OCI-LY7 (cell line): Measurements from ENCODE around the gene TAAR1. TPM values are rescaled to one million over a fixed set of nuclear protein-coding genes. Genes with fewer than 3 reads are reported as not detected.

Experiments
- BruUV-seq: library from RNA; stranded (reverse); fragments of 400-500 nt; replicated peaks from 2 replicates; lab custom pipeline; 2021; lab: Mats Ljungman, UMichigan
- CTCF ChIA-PET: fragments of 300-600 bp; sonication (Branson Sonifier 250); formaldehyde crosslinking; loops from one replicate; lab custom pipeline; 2022; ENCODE audit warnings: antibody characterized with exemption; ENCODE audit not compliant: unreplicated experiment; lab: Charles Lee
- POLR2A ChIA-PET: fragments of 300-600 bp; sonication (Branson Sonifier 250); formaldehyde crosslinking; loops from one replicate; lab custom pipeline; 2022; ENCODE audit warnings: antibody characterized with exemption; lab: Charles Lee
- DNase-seq: peaks from one replicate; pipeline ENCODE4 v3.0.0-alpha.2; 2015; ENCODE audit warnings: low spot score
- H2AFZ ChIP-seq: fragments of 200-600 bp; sonication (generic), shearing (Covaris generic); 2 replicates; pipeline ENCODE4 v1.6.1; 2014; ENCODE audit warnings: mild to moderate bottlenecking, antibody characterized with exemption, low read length, moderate library complexity
- H3K27ac ChIP-seq: fragments of 200-600 bp; sonication (generic); 2 replicates; pipeline ENCODE4 v1.5.1; 2014; ENCODE audit warnings: mixed run types, low read depth, mild to moderate bottlenecking, moderate library complexity, low read length, inconsistent platforms; ENCODE audit not compliant: poor library complexity, severe bottlenecking
- H3K36me3 ChIP-seq: fragments of 200-600 bp; sonication (generic); 2 replicates; pipeline ENCODE4 v1.6.1; 2014; ENCODE audit warnings: mild to moderate bottlenecking, antibody characterized with exemption, low read length, moderate library complexity, mixed read lengths; ENCODE audit not compliant: insufficient read depth
- H3K4me1 ChIP-seq: fragments of 200-600 bp; sonication (generic); 2 replicates; pipeline ENCODE4 v1.5.1; 2014; ENCODE audit warnings: mild to moderate bottlenecking, low read length; ENCODE audit not compliant: insufficient read depth, poor library complexity, severe bottlenecking
- H3K4me2 ChIP-seq: fragments of 200-600 bp; sonication (generic); 2 replicates; pipeline ENCODE4 v1.6.1; 2014; ENCODE audit warnings: mild to moderate bottlenecking, low read length
- H3K4me3 ChIP-seq: fragments of 200-600 bp; sonication (generic); 2 replicates; pipeline ENCODE4 v1.5.1; 2014; ENCODE audit warnings: mild to moderate bottlenecking, low read depth, low read length; ENCODE audit not compliant: poor library complexity, severe bottlenecking
- H3K79me2 ChIP-seq: fragments of 200-600 bp; sonication (generic); 2 replicates; pipeline ENCODE4 v1.6.1; 2016; ENCODE audit warnings: low read depth, mild to moderate bottlenecking, low read length, moderate library complexity, mixed read lengths; ENCODE audit not compliant: insufficient read depth
- H3K9me2 ChIP-seq: fragments of 200-600 bp; sonication (generic); 2 replicates; pipeline ENCODE4 v1.6.1; 2016; ENCODE audit warnings: mild to moderate bottlenecking, low read length, mixed read lengths; ENCODE audit not compliant: insufficient read depth
- H3K9me3 ChIP-seq: fragments of 200-600 bp; sonication (generic); 2 replicates; pipeline ENCODE4 v1.6.1; 2014; ENCODE audit warnings: mild to moderate bottlenecking, mixed run types, low read length, mixed read lengths
- H4K20me1 ChIP-seq: fragments of 200-600 bp; sonication (generic); 2 replicates; pipeline ENCODE4 v1.6.1; 2014; ENCODE audit warnings: mild to moderate bottlenecking, antibody characterized with exemption, low read length, moderate library complexity, mixed read lengths; ENCODE audit not compliant: insufficient read depth
- CTCF ChIP-seq: fragments of 200-600 bp; sonication (generic); conservative IDR thresholded peaks from 2 replicates; pipeline ENCODE4 v1.5.1; 2014; ENCODE audit warnings: mild to moderate bottlenecking, antibody characterized with exemption, low read length, moderate library complexity, mixed read lengths
- EZH2phosphoT487 ChIP-seq: fragments of 200-600 bp; sonication (generic); IDR thresholded peaks from 2 replicates; pipeline ENCODE4 v1.6.1; 2018; ENCODE audit warnings: low read depth, borderline replicate concordance, mild to moderate bottlenecking, mixed run types, antibody characterized with exemption, low read length, moderate library complexity, mixed read lengths
- intact Hi-C: fragments of 100-400 bp; cut with micrococcal nuclease; formaldehyde crosslinking; loops from one replicate; pipeline ENCODE4 v1.10.0; 2022; ENCODE audit not compliant: unreplicated experiment
- total RNA-seq, 2 experiments: library from RNA; depleted of rRNA in 1 of 2; stranded (reverse); fragments of >200 nt in 1 of 2; shearing (Covaris generic) in 1 of 2; gene quantifications; 2 replicates each; pipeline ENCODE4 v1.2.3, GENCODE V29; 2014 to 2022

Gene TAAR1
- total RNA-seq, 2 experiments from 2014 or later = not detected

- no peak overlapping the region for H2AFZ ChIP-seq
- no peaks in the 10 kb centered on the region for H4K20me1 ChIP-seq
- no peak for TF ChIP-seq EZH2phosphoT487
- TF ChIP-seq CTCF = no peak
- ChIA-PET CTCF (no interaction called here), POLR2A (no interaction called here)
- H3K4me1 ChIP-seq = no peaks in the 10 kb centered on the region
- H3K9me3 ChIP-seq = no peaks in the 10 kb centered on the region
- no TSS peak for BruUV-seq
- no peak overlapping the region for H3K4me3 ChIP-seq
- intact Hi-C loops = loop anchor here (5.0 kb wide), 3 partner anchors 118 to 382 kb away; no protein-coding TSS in a partner anchor
- H3K9me2 ChIP-seq = no peaks in the 10 kb centered on the region
- H3K27ac ChIP-seq = no peak overlapping the region
- no peak overlapping the region for H3K4me2 ChIP-seq
- no peaks in the 10 kb centered on the region for H3K36me3 ChIP-seq
- no peak for DNase-seq
- H3K79me2 ChIP-seq = no peaks in the 10 kb centered on the region
These were observed 5.5 kb upstream of the TAAR1 start for GRCh38 chr6:132664309-132665034.

GRCh38 chr6:132663661-132664060 is 4.7 kb upstream of the TAAR1 start:
- intact Hi-C loops = loop anchor here (5.0 kb wide), 1 partner anchor 361 kb away; no protein-coding TSS in a partner anchor
- TF ChIP-seq EZH2phosphoT487 (no peak), CTCF (no peak)
- Histone ChIP-seq H3K4me3 (no peak overlapping the region), H3K4me2 (no peak overlapping the region), H3K9me3 (no peaks in the 10 kb centered on the region), H4K20me1 (no peaks in the 10 kb centered on the region), H2AFZ (no peak overlapping the region), H3K79me2 (no peaks in the 10 kb centered on the region), H3K4me1 (no peaks in the 10 kb centered on the region), H3K9me2 (no peaks in the 10 kb centered on the region), H3K36me3 (no peaks in the 10 kb centered on the region), H3K27ac (no peak overlapping the region)
- BruUV-seq = no TSS peak
- no peak for DNase-seq
- ChIA-PET POLR2A (no interaction called here), CTCF (no interaction called here)

GRCh38 chr6:132661906-132662305 is 2.9 kb upstream of the TAAR1 start:
- BruUV-seq = no TSS peak
- H2AFZ ChIP-seq = no peak overlapping the region
- H3K4me2 ChIP-seq = no peak overlapping the region
- no peaks in the 10 kb centered on the region for H3K9me3 ChIP-seq
- H3K27ac ChIP-seq = no peak overlapping the region
- TF ChIP-seq CTCF (no peak), EZH2phosphoT487 (no peak)
- no peaks in the 10 kb centered on the region for H3K79me2 ChIP-seq
- H3K9me2 ChIP-seq = no peaks in the 10 kb centered on the region
- no peak for DNase-seq
- H3K36me3 ChIP-seq = no peaks in the 10 kb centered on the region
- H3K4me1 ChIP-seq = no peaks in the 10 kb centered on the region
- H4K20me1 ChIP-seq = no peaks in the 10 kb centered on the region
- CTCF ChIA-PET = no interaction called here
- intact Hi-C loops = loop anchor here (5.0 kb wide), 1 partner anchor 360 kb away; no protein-coding TSS in a partner anchor
- no peak overlapping the region for H3K4me3 ChIP-seq
- POLR2A ChIA-PET = interaction anchor here (0.6 to 1.5 kb wide), 3 partner anchors 11 to 120 kb away, joined by 3 to 6 read pairs (median 5); no protein-coding TSS in a partner anchor
